DOHH2 (cell line): ENCODE data around the gene TSHZ2.
A peak's percentile ranks its signal among the peaks of the same experiment; 100 is the strongest.

ENCODE experiments used
- H3F3A ChIP-seq: fragments of 200-600 bp; sonication (generic), shearing (Covaris generic); 2 replicates; pipeline ENCODE4 v1.6.0; 2016; ENCODE audit warnings: antibody characterized with exemption, mild to moderate bottlenecking; ENCODE audit not compliant: control insufficient read depth, insufficient read depth
- H3K27ac ChIP-seq: fragments of 200-600 bp; sonication (generic); 2 replicates; pipeline ENCODE4 v1.5.1; 2014; ENCODE audit warnings: low read depth, mild to moderate bottlenecking, low read length, moderate library complexity
- H3K27me3 ChIP-seq: fragments of 200-600 bp; sonication (generic); 2 replicates; pipeline ENCODE4 v1.6.1; 2014; ENCODE audit warnings: mild to moderate bottlenecking, low read length, mixed read lengths; ENCODE audit not compliant: control insufficient read depth
- H3K36me3 ChIP-seq: fragments of 200-600 bp; sonication (generic); 2 replicates; pipeline ENCODE4 v1.6.1; 2014; ENCODE audit warnings: mild to moderate bottlenecking, low read length, moderate library complexity, mixed read lengths; ENCODE audit not compliant: control insufficient read depth
- H3K4me1 ChIP-seq: fragments of 200-600 bp; sonication (generic); 2 replicates; pipeline ENCODE4 v1.6.1; 2014; ENCODE audit warnings: mild to moderate bottlenecking, low read length, mixed read lengths; ENCODE audit not compliant: control insufficient read depth
- H3K4me2 ChIP-seq: fragments of 200-600 bp; sonication (generic); 2 replicates; pipeline ENCODE4 v1.6.0; 2014; ENCODE audit warnings: mild to moderate bottlenecking, low read length, moderate library complexity
- H3K4me3 ChIP-seq: fragments of 200-600 bp; sonication (generic); 2 replicates; pipeline ENCODE4 v1.5.1; 2014; ENCODE audit warnings: mild to moderate bottlenecking, low read length, mixed read lengths
- H3K79me2 ChIP-seq: fragments of 200-600 bp; sonication (generic); 2 replicates; pipeline ENCODE4 v1.6.1; 2014; ENCODE audit warnings: mild to moderate bottlenecking, low read length, mixed read lengths; ENCODE audit not compliant: control insufficient read depth
- H3K9me2 ChIP-seq: fragments of 200-600 bp; sonication (generic); replicated peaks from 2 replicates; pipeline ENCODE4 v1.6.1; 2014; ENCODE audit warnings: mild to moderate bottlenecking, low read length, mixed read lengths; ENCODE audit not compliant: control insufficient read depth
- H3K9me3 ChIP-seq: fragments of 200-600 bp; sonication (generic); 2 replicates; pipeline ENCODE4 v1.6.1; 2014; ENCODE audit warnings: antibody characterized with exemption, low read length, mixed read lengths; ENCODE audit not compliant: control insufficient read depth, insufficient read depth
- H4K20me1 ChIP-seq: fragments of 200-600 bp; sonication (generic); 2 replicates; pipeline ENCODE4 v1.6.0; 2014; ENCODE audit warnings: low read depth, mild to moderate bottlenecking, antibody characterized with exemption, low read length, moderate library complexity; ENCODE audit not compliant: control insufficient read depth, insufficient read depth
- EZH2phosphoT487 ChIP-seq: fragments of 200-600 bp; sonication (generic); IDR thresholded peaks from 2 replicates; pipeline ENCODE4 v1.6.1; 2017; ENCODE audit warnings: borderline replicate concordance, mild to moderate bottlenecking, antibody characterized with exemption, low read length, moderate library complexity, mixed read lengths
- TF ChIP-seq, protein P1 (sequence below): fragments of 200-600 bp; sonication (generic); IDR thresholded peaks from one replicate; pipeline ENCODE4 v1.5.1; 2014; ENCODE audit warnings: antibody characterized with exemption, mild to moderate bottlenecking, low read depth, low read length; ENCODE audit not compliant: poor library complexity, severe bottlenecking

TSHZ2 gene

DNA sequence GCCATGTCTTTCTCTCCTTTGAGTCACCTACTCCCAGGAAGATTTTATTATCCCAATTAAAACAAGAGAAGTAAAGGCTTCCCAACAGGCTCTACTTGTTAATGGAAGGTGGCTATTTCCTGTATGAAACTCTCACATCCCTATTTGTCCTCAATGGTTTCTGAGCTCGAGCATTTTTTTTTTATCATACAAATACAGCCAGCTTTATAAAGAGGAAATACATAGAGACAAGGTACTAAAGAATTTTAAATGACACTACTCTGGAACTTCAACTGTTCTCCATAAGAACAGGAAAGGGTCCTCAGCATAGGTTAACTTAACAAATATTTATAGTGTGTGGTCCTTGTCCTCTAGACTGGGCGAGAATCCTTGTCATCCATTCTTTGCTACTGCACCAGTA lies 41.0 kb downstream of the TSHZ2 start:
- H3K36me3 ChIP-seq = no peaks in the 10 kb centered on the region
- no peaks in the 10 kb centered on the region for H3K27me3 ChIP-seq
- no peak for TF ChIP-seq EZH2phosphoT487
- TF ChIP-seq, protein P1, sequence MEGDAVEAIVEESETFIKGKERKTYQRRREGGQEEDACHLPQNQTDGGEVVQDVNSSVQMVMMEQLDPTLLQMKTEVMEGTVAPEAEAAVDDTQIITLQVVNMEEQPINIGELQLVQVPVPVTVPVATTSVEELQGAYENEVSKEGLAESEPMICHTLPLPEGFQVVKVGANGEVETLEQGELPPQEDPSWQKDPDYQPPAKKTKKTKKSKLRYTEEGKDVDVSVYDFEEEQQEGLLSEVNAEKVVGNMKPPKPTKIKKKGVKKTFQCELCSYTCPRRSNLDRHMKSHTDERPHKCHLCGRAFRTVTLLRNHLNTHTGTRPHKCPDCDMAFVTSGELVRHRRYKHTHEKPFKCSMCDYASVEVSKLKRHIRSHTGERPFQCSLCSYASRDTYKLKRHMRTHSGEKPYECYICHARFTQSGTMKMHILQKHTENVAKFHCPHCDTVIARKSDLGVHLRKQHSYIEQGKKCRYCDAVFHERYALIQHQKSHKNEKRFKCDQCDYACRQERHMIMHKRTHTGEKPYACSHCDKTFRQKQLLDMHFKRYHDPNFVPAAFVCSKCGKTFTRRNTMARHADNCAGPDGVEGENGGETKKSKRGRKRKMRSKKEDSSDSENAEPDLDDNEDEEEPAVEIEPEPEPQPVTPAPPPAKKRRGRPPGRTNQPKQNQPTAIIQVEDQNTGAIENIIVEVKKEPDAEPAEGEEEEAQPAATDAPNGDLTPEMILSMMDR = no peak
- H3K4me1 ChIP-seq = peaks cover 27% of the 10 kb centered on the region
- peaks cover 20% of the 10 kb centered on the region for H3K9me3 ChIP-seq
- no peaks in the 10 kb centered on the region for H3K79me2 ChIP-seq
- H3K4me3 ChIP-seq = peak overlapping the region; percentile 15
- peak overlapping the region; percentile 27 for H3K27ac ChIP-seq
- peak overlapping the region; percentile 28 for H3K4me2 ChIP-seq
- no peaks in the 10 kb centered on the region for H4K20me1 ChIP-seq
- H3K9me2 ChIP-seq = no peaks in the 10 kb centered on the region
- H3F3A ChIP-seq = no peaks in the 10 kb centered on the region

DNA sequence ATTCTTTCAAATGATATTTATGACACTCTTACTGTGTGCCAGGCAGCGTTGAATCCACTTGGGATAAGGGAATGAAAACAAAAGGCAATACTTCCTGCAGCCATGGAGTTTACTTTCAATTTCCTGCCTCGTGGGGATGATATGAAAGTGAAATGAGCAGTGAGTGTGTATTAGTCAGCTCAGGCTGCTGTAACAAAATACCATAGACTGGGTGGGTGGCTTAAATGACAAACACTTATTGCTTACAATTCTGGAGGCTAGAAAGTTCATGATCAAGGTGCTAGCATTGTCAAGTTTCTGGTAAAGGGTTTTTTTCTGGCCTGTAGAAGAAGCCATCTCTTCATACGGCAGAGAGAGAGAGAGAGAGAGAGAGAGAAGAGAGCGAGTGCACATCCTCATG lies 41.7 kb downstream of the TSHZ2 start:
- peaks cover 20% of the 10 kb centered on the region for H3K9me3 ChIP-seq
- no peaks in the 10 kb centered on the region for H3K36me3 ChIP-seq
- H3K9me2 ChIP-seq = no peaks in the 10 kb centered on the region
- no peaks in the 10 kb centered on the region for H3K79me2 ChIP-seq
- no peaks in the 10 kb centered on the region for H3F3A ChIP-seq
- no peaks in the 10 kb centered on the region for H3K27me3 ChIP-seq
- peak overlapping the region; percentile 15; the same call in 1 of the 2 replicates for H3K4me3 ChIP-seq
- TF ChIP-seq, protein P1 = no peak
- TF ChIP-seq EZH2phosphoT487 = no peak
- H3K4me1 ChIP-seq = peaks cover 34% of the 10 kb centered on the region
- no peaks in the 10 kb centered on the region for H4K20me1 ChIP-seq
- H3K27ac ChIP-seq = peak overlapping the region; percentile 27
- peak overlapping the region; percentile 28 for H3K4me2 ChIP-seq

DNA sequence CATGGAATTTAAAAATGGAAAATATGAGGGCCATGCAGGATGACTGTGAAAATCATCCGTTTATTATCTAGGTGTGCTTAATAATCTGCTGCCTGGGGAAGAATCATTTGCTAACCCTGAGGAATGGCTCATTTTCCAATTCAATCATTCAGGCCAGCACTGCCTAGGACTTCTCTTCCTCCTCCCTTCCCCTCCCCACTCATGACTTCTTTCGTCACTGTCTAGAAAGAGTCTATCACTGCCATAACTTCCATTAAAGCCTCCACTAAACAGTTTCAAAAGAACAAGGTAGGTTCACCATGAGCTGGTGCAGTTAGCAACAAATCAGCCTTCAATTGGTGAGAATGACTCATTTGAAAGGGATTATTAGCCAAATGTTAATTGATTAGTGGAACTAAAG lies 43.9 kb downstream of the TSHZ2 start:
- Histone ChIP-seq H3K4me2 (no peak overlapping the region), H3K9me2 (no peaks in the 10 kb centered on the region), H3K27ac (no peak overlapping the region), H3K4me3 (no peak overlapping the region), H3F3A (no peaks in the 10 kb centered on the region), H3K36me3 (no peaks in the 10 kb centered on the region), H3K4me1 (peaks cover 30% of the 10 kb centered on the region), H4K20me1 (no peaks in the 10 kb centered on the region), H3K79me2 (no peaks in the 10 kb centered on the region), H3K27me3 (no peaks in the 10 kb centered on the region), H3K9me3 (peaks cover 20% of the 10 kb centered on the region)
- TF ChIP-seq EZH2phosphoT487 = no peak
- TF ChIP-seq, protein P1 = no peak
